ENCODE data around the gene CLP1.

GRCh38 chr11:57653163-57653562, 4.4 kb upstream of the CLP1 start:
- TF ChIP-seq CTCF (IDR thresholded peaks at IDR 0.05; ENCODE audit: low read depth, low read length) (no peak), MAX (IDR thresholded peaks at IDR 0.05; ENCODE audit: low read depth, low read length) (no peak)

Measured in NB4 (cell line).